Activated T-helper 1 cell treated with anti-CD3 and anti-CD28 coated beads, Interleukin-2, amount 50 U/mL, for 16 hours (primary cell): Measurements from ENCODE around the gene MYO5C.

Source experiments
- DNase-seq, 2 donors: peaks; one replicate each; pipeline ENCODE4 v3.0.0-alpha.2; 2020; ENCODE audit warnings: low read depth in 1 of 2, low spot score in 1 of 2

Gene MYO5C

DNA sequence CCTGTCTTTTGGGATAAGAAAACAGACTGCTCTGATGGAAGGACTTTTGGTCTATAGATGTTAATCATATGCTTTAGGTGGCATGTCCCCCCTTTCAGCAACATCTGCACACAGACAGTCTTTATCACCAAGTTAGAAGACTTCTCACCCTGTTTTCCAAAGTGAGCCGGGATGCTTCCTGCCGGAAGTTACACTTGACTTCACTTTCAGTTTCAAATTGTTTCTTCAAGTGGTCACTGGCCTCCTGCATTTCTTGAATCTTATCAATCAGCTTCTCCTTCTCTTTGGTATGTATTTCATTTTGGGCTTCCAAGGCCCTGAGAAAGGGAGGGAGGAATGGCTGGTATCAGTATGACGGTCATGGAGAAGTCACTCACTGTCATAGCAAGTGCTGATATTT, 77.2 kb downstream of the MYO5C start:
- DNase-seq, result no peak

DNA sequence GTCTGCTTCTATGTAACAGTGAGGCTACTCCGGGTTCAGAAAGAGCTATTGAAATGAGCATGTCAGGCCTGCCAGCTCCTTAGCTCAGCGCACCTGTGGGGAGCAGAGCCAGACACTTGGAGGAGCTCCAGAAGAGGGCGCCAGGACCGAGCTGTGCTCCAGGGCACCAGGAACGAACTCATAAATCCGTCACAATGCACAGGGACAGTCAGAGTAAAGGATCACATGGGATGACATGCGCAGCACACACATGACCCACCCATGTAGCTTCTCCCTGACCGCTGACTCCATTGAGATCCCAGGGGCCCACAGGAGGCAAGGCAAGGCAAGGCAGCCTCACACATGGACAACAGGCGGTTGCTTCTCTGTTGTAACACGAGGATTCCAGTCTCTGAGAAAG, 78.4 kb downstream of the MYO5C start:
- DNase-seq, result no peak

DNA sequence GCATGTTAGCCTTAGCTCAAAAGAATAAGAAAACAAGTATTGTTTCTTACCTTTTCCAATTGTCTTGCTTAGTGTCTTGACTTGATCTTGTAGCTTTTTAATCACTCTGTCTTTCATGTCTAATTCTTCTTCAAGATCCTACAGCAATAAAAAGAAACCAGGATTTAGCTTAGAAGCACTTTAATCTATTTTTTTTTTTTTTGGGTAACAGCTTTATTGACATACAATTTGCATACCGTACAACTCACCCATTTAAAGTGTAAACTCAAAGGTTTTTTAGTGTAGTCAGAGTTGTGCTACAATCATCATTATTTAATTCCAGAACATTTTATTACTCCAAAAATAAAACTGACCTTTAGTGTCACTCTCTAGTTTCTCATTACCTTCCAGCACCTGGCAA, 81.1 kb downstream of the MYO5C start:
- no peak for DNase-seq

DNA sequence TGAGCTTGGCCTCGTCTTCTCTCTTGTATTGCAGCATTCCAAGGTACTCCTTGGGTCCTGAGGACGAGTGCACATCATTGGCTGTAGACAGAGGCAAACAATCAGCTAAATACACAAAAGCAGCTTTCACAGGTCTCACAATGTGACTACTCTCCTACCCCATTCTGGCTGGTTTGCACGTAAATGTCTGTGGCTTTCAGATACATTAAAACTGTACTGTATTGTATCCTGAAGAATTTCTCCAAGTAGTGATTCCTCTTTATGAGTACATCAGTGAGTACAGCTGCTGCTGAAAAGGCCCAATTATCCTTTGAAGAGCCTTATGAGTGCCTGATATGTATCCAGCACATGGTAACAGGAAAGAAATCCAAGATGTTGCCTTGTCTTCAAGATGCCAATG, 82.4 kb downstream of the MYO5C start:
- no peak for DNase-seq

DNA sequence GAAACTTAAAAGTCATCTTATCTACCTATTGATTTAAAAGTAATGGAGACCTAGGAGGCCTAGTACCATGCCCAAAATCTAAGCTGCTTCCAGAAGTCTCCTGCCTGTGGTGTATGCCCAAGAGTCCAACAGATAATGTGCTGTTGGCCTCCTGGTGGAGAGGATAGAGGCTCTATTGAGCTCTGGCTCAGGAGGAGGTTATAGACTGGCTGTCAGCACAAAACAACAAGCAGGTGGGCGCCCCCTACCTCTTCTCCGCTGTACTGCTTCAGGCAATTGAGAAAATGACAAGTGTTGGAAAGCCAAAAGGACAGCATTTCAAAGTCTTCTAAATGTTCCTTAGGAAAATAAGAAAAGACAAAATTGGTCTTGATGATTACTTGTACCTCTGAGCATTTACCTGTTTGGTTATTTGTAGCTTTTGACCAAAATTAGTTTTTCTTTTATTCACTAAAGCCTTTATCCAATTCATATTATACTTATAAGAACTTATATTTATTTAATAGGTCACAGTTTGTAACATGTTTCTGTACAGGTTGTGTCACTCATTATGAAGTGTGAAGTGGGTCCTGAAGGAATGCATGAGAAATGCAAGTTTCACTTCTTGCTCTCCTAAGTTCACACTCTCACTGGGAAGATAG, 87.2 kb downstream of the MYO5C start:
- peak; percentile 49 to 60 for DNase-seq

DNA sequence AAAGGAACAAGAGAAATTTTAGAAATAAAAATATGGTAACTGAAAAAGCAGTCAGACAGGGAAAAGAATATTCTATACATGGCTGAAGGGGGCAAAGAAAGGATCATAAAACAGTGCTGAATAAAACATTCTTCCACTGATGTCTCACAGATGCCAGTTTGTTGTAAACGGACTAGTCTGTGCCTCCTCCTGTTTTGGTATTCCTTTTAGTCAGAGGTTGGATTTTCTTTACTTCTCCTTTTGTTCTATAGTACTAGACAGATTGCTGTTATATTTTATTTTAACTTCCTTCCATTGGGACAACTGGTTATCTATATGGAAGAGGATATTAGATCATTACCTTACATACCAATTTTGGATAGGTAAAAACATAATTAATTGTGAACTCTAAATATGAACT, 88.4 kb downstream of the MYO5C start:
- DNase-seq, result no peak

DNA sequence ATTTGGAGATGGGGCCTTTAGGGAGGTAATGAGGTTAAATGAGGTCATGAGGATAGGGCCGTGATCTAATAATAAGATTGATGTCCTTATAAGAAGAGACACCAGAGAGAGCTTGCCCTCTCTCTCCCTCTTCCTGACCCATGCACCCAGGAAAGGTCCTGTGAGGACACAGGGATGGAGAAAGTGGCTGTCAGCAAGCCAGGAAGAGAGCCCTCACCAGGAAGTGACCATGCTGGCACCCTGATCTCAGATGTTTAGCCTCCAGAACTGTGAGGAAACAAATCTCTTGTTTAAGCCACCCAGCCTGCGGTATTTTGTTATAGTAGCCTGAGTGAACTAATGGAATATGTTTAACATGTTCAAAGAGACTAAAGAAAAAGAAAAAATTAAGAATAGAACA, 89.2 kb downstream of the MYO5C start:
- no peak for DNase-seq

DNA sequence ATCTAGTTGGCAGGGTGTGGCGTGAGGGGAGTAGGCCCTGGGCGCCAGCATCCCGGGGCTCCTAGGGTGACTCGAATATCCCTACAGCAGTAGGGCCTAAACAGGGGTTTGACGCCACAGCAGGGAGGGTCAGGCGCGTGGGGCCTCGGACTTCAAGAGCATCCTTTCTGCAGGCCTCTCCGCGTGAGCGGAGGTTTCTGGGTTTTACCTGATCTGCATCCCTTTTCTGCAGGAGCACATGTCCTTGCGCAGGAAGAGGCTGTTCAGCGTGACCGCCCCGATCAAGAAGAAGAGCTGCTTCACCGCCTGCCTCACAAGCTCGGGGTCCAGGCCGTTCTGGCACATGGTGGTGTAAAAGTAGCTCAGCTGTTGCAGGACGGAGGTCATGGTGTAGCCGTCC, 90.9 kb downstream of the MYO5C start:
- DNase-seq, result no peak

DNA sequence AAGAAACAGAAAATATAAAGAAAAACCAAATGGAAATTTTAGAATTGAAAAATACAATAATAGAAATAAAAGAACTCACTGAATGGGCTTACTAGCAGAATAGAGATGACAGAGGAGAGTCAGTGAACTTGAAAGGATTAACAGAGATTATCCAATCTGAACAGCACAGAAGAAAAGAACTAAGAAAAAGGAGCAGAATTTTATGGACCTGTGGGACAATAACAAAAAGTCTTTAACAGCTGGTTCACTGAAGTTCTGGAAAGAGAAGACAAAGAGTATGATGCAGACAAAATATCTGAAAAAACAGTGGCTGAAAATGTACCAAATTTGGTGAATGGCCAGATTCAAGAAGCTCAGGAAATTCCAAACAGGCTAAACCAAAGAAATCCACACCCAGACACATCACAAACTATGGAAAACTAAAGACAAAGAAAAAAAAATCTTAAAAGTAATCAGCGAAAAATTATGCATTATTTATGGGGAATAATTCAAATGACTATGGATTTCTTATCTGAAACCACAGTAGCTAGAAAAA, 94.7 kb downstream of the MYO5C start:
- no peak for DNase-seq

DNA sequence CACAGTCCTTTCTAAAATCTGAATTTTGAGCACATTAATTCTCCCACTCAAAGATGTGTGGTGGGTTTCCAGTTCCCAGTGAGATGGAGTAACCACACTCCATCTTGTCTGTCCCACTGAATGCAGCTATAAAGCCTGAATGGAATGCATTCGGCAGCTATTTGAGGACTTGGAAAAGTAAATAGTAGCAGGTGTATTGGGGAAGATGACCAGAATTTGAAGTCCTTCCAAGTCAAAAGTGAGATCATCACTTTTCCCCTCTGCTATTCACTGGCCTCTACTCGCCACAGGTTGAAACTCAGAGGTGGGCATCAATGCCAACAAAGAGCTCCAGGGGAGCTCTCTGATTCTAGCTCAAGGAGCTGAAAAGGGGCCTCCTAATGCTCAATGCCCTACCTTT, 96.3 kb downstream of the MYO5C start:
- DNase-seq, result no peak

DNA sequence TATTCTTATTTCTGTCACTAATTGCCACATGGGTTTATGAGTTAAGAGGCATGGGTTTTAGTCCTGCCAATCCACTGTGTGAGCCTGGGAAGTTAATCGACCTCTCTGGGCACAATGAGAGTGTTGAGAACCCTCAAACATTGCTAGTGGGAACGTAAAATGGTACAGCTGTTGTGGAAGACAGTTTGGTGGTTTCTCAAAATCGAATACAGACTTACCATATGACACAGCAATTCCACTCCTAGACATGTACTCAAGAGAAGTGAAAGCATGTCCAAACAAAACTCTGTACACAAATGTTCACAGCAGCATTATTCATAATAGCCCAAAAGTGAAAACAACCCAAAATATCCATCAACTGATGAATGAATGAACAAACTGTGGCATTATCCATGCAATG, 98.7 kb downstream of the MYO5C start:
- no peak for DNase-seq

DNA sequence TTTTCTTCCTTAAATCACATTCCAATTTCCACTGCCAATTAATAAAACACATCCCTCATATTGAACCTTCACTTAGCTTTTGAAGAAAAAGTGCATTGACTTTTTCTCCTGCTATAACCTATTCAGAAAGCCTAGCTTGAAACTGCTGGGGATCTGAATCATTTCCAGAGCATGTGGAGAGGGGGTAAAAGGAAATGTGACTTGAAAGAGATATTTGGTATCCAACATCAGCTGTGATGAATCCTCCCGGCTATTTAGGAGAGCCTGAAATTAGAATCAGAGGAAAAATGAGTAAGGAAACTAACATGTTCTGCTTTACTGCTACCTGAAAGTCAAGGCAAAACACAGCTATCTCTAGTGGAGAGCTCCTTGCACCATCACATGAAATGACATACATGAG, 101.8 kb downstream of the MYO5C start:
- DNase-seq, result no peak

DNA sequence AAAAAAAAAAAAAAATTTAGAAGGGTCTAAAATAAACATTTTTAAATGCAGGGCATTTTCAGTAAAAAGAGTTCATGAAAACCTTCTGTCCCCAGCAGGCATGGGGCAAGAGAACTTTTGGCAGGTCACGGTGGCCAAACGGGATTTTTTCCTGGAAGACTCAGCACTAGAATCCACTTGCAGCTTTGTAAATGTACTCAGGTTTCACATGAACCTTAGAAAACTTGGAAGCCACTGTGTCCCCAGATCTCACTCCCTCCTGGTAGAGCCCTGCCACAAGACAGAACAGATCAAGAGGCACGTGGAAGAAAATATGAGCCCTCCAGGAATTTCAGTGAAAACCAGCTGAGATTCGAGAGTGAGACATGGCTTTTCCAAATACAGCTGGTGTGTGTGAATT, 102.3 kb downstream of the MYO5C start:
- DNase-seq, result no peak

DNA sequence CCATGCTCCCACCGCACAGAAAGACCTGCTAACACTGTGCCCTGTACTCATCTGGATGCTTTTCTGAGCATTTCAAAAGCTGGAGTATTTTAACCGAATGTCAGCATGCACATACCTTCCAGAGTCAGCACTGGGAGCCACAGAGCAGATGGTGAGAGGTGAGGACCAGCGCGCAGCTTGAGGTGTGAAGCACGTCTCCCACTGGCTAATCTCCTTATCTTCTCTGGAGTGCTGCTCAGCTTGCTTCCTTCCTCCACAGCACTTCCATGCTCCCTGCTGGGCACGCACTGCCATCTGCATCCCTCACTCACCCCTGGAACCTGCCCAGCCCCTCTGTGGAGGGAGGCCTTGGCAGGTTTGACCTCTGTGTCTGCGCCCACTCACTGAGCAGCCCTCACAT, 104.4 kb downstream of the MYO5C start, which contains the start of gene GNB5:
Gene GNB5 (minus strand): TSS at position 186 of the 400 bp plus-strand sequence. CDS start 6,716 bp downstream, outside the sequence.
- DNase-seq, result no peak

DNA sequence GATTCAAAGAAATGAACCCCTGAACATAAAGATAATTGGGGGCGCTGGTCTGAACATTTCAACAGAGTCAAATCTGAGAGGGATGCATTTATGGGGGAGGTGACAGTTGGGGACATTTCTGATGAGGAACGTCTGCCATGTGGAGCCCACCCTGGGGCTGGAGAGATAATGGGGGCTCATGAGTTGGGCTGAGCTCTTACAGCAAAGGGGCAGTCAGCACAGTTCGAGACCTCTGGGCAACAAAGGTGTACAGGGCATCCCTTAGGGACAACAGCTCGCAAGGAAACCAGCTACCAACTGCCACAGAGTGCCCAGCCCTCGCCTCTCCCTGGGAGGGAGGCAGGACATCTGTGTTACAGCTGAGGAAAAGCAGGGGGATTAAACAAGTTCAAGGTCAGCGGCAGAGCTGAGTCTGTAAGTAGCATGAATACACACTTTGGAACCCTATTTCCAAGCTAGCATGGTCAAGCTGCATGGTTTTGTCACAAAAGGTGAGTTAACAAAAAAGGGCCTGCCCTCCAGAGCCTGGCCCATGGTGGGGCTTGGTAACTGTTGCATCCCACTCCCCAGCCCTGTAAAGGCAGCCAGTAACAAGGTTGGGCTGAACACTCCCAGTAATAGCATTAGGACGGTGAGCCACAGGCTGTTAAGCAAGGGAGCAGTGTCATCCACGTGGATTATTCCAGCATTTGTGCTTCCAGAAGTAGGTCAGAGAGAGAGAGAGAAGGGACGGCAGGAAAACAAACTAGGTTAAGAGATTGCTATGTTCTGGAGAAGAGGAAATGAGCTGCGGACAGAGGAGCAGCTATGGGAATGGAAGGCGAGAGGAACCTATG, 108.7 kb downstream of the MYO5C start:
- DNase-seq, result no peak

DNA sequence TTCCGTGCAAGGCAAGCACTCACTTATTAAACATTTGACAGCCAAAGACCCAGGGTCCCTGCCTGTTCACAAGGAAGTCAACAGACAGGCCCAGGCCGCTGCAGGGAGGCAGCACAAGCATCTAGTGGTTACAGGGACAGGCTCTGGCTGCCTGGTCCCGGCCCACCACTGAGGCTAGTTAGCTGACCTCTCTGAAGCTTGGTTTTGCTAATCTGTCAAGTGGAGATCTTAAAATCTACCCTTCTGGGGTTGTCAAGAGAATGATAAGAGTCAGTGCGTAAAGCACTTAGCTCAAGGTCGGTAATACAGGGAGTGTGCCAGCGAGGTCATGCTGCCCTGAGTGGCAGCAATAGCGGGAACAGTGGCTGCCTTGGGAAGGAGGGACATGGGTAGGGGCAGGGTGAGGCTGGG, 110.4 kb downstream of the MYO5C start:
- DNase-seq, result no peak

DNA sequence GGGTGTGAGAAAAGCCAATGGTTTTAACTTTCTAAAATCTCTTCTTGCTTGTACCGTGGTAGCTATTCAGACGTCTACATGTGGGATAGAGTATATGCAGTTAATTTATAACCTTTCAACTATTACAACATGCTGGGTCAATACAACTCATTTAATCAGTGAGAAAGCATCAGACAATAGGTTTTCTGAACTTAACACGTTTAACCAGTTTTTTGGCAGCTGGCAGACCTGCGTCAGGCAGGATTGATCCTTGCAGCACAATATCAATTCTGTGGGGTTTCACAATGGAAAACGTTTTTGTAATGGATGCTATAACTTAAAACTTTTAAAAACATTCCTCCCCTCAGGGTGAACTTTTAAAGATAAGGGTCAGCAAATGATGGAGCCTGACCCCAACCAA, 110.9 kb downstream of the MYO5C start:
- DNase-seq, result no peak

DNA sequence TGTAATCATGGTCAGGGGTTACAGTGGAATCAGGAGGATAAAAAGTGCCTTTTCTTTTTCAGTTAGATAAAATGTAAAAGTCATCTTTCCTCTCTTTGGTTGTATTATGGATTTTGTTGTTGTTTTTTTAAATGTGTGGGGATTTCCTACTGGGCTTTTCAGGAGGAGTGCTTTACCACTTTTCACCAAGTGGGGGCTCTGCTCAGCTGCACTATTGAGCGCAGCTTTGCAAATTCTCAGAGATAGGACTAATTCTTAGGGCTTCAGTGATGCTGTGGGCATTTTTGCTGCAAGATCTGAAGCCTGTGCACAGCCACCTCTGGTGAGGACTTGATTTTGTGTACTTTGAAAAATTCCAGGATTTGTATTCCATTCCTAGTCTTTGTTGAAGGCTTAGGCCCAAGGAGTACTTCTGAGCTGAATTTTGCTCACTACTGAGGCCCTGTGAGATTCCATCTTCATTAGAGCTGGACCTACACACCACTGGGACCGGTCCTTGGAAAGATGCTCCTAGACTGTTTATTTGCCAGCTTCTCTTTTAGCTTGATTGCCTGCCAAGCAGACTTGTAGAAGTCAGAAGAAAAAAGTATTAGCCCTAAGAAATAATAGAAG, 111.9 kb downstream of the MYO5C start:
- no peak for DNase-seq

DNA sequence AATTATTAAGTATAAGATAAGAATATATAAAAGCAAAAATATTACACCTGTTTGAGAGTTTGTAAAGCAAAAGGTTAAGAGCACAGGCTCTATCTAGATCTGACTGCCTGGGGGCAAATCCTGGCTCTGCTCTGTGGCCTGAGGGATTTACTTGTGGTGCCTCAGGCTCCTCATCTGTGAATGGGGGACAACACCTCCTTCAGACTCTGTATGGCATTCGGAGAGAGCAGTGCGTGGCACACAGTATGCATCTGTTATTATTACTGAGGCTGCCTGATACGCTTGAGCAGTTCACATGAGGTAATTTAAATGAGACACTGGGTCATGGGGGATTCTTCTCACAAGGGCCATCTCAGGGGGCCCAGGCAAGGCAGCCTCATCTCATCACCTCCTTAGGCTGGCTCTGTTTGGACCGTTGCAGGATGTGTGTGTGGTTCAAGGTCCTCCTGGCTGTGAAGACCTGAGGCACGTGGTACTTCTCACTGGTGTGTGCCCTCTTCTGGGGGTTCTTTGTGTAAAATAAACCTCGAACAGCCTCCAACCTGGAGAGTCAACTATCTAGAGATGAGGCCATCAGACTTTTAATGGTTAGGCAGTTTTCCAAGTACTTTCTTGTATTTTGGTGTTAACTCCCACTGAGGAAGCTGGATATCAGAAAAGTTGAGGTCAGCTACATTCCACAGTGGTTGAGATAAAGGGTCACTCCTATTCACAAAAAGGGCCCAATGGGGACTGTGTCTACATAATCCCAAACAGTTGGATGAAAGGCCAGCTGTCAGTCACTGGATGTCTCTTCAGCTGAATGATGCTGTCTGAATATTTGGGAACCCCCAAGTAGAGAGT, 113.4 kb downstream of the MYO5C start:
- no peak for DNase-seq

DNA sequence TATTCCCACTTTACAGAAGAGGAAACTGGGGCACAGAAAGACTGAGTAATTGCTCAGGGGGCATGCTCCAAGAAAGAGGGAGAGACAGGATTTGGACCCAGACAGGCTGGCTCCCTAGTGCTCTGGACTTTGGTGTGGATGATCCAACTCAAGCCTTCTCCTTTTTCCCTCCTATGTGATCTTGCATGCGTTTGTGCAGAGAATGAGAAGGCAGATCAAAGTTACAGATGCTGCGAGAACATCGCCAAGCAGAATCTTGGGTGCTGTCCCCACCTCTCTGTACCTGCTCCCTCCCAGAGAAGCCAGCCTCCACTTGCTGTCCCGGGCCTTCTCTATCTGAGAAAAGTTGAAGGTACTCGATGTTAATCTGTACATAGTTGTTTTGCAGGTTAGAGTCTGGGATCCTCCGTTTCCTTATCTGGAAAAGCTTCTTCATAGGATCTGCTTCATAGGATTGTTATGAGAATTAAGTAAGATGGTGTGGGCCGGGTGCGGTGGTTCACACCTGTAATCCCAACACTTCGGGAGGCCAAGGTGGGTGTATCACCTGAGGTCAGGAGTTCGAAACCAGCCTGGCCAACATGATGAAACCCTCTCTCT, 114.7 kb downstream of the MYO5C start:
- DNase-seq, result no peak
